Stimulated activated naive CD8-positive, alpha-beta T cell treated with anti-CD3 and anti-CD28 coated beads, Interleukin-15, Interleukin-2, amounts not matched to agents 100 U/mL and 50 U/mL, for 24 hours (primary cell): Measurements from ENCODE around the gene NECAB2.

Experiments used
- ATAC-seq: fragments of 150-1000 bp; cut with Tn5 transposase; one replicate; pipeline ENCODE4 v1.10.0; 2021
- DNase-seq: peaks from one replicate; pipeline ENCODE4 v3.0.0; 2021

NECAB2 gene

GRCh38 chr16:83952940-83953795 is 14.9 kb upstream of the NECAB2 start, which contains the start of gene OSGIN1:
OSGIN1 (plus strand) TSS chr16:83953240; CDS start chr16:83957672, 4,432 bp downstream.
- DNase-seq: peak; percentile 87
- ATAC-seq: peak; percentile 93

DNA sequence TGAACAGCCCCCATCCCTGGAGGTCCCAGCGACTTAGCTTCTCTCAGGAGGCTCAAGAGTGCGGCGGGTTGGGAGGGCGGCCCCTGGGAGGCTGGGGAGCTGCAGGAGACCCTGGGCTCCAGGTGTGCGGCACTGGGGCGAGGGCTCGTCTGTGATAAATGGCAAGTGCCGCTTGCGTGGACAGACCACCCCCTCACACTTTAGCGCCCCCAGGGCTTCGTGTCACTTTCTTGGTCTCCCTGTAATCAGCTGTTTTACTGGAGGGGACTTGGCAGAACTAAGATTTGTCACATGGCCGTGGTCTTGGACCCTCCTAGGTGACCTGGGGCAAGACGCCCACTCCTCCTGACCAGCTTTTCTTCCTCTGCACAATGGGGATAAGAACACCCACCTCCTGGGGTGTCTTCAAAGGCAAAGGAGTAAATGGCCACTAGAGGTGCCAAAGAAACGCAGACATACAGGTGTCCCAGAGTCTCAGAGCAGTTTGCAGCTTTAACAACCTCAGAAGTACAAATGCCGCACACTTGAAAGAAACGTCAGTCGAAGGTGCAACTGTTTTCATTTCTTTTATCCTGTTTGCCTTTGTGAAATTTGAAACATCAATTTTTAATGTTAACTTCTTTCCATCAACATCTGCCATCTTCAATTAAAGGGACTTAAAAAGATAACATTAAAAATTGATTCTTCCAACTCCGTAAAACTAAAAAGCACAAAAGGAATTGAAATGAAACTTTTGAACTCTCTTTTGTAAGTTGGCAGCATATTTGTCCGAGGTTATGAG is 14.1 kb upstream of the NECAB2 start:
- DNase-seq: no peak
- ATAC-seq: no peak

DNA sequence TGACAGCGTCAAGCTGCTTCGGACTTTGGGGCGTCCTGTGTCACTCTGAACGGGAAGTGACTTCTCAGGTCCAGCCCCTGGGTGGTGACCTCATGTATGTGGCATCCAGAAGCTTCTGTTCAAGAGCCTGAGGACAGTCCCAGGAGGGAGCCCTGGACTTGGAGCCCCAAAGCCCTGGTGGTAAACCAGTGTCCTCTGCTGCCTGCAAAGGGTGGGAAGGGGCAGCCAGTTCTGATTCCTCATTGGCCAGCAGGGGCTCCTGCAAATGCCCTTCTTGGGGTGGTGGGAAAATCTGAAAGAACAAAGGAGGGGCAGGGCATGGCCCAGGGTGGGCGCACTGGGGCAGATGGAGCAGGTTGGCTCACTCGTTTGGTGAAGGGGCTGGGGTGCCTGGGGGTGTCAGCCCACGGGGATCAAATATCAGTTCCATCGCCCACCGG is 13.4 kb upstream of the NECAB2 start:
- ATAC-seq (no peak), DNase-seq (no peak)

GRCh38 chr16:83955218-83956130 is 12.6 kb upstream of the NECAB2 start:
- no peak for ATAC-seq
- no peak for DNase-seq

DNA sequence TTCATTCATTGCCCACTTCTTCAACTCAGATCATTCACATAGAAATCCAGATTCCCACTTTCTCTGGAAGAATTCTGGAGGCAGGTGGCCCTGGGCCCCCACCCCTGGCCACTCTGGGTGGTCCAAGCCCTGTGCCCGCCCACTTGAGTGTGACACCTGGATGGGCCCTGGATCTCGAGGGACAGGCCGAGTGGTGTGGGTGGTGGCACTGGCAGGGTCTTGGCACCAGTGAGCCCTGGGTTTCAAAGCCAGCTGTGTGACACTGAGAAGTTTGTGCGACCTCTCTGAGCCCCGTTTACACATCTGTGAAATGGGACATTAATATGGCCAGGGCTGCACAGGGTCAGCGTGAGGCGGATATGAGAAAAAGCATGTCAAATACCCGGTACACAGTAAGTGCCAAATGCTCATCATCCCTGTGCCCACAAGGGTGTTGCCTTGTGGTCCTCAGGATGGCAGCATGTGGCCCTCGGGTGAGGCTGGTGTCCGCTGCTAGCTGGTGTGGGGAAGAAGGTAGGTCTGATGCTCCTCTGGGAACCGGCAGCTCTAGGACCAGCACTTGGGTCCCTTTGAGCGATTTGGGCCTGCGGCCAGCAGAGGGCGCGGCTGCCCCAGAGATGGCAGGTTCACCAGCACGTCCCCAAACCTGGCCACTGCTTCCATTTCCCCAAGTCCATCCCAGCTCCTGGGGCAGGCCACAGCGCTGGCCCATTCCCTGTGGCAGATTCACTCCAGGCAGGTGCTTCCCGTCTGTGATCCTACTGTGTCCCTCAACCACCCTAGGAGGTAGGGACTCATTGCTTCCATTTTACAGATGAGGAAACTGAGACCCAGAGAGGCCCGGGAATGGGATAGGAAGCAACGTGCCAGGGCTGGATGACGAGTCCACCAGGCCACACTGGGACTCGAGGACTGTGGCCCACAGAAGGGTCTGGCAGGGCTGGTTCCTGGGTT is 11.4 kb upstream of the NECAB2 start:
- peak; percentile 82 for DNase-seq
- peak; percentile 42 for ATAC-seq

GRCh38 chr16:83957296-83957855 is 10.7 kb upstream of the NECAB2 start:
- no peak for ATAC-seq
- DNase-seq: no peak

GRCh38 chr16:83958137-83958845 is 9.8 kb upstream of the NECAB2 start:
- ATAC-seq (no peak), DNase-seq (no peak)

- ATAC-seq: no peak
These were observed 9.0 kb upstream of the NECAB2 start for GRCh38 chr16:83958846-83959565.

GRCh38 chr16:83959656-83960434 is 8.2 kb upstream of the NECAB2 start:
- DNase-seq (no peak), ATAC-seq (no peak)

More at GRCh38 chr16:83958846-83959565, 9.0 kb upstream of the NECAB2 start:
- no peak for DNase-seq

DNA sequence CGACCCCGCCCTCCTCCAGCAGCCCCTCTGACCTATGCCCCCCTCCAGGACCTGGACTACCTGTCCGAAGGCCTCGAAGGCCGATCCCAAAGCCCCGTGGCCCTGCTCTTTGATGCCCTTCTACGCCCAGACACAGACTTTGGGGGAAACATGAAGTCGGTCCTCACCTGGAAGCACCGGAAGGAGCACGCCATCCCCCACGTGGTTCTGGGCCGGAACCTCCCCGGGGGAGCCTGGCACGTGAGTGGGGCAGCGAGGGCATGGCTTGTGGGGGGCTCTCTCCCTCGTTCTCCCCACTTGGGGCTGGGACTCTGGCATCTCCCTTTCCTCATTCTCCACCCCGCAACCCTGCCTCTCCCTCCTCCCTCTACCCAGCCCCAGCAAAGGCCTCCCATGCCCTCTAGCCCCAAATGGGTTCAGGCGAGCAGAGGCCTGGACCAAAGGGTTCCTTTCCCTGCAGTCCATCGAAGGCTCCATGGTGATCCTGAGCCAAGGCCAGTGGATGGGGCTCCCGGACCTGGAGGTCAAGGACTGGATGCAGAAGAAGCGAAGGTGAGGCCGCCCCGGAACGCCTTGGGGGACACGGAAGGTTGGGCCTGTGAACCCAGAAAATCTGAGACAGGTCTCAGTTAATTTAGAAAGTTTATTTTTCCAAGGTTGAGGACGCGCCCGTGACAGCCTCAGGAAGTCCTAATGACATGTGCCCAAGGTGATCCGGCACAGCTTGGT is 7.4 kb upstream of the NECAB2 start:
- no peak for ATAC-seq

DNA sequence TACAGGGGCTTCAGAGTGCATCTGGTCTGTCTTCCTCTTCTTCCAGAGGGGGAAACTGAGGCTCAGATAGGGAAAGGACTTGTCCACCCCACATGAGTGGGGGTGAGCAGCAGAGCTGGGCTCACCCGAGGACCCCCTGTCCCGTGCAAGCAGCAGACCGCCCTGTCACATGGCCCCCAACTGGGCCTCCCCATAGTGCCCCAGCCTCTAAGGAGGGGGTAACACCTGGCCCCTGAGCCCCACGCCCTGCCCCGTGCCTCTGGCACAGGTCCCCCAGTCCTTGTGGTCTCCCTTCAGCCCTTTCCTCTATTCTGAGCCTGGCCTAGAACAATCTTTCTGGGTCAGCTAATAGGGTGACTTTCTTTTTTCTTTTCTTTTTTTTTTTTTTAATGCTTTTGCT is 6.5 kb upstream of the NECAB2 start:
- no peak for DNase-seq

More for the DNA sequence above, 7.4 kb upstream of the NECAB2 start:
- DNase-seq: no peak

GRCh38 chr16:83963277-83964119 is 4.5 kb upstream of the NECAB2 start:
- DNase-seq (no peak), ATAC-seq (no peak)

More for the DNA sequence above, 6.5 kb upstream of the NECAB2 start:
- ATAC-seq: no peak

DNA sequence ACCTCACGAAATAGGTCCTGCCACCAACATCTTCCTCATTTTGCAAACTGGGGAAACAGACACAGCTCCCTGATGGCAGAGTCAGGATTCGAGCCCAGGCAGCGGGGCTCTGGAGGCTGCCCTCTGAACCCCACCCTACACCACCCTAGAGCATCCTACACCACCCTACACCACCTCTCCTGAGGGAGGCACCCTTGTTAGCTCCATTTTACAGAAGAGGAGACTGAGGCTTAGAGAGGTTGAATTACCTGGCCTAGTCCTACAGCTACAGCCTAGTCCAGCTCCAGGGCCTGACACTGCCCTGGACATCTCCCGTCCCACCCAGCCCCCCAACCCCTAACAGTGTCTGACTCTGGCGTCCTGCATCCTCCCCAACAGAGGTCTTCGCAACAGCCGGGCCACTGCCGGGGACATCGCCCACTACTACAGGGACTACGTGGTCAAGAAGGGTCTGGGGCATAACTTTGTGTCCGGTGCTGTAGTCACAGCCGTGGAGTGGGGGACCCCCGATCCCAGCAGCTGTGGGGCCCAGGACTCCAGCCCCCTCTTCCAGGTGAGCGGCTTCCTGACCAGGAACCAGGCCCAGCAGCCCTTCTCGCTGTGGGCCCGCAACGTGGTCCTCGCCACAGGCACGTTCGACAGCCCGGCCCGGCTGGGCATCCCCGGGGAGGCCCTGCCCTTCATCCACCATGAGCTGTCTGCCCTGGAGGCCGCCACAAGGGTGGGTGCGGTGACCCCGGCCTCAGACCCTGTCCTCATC is 3.2 kb upstream of the NECAB2 start:
- DNase-seq (no peak), ATAC-seq (no peak)

- ATAC-seq (no peak), DNase-seq (no peak)
These were observed 2.4 kb upstream of the NECAB2 start for GRCh38 chr16:83965444-83966152.

- no peak for DNase-seq
- ATAC-seq: no peak
These were observed 1.8 kb upstream of the NECAB2 start for GRCh38 chr16:83966153-83966696.
